Fibroblast of lung (primary cell): Measurements from ENCODE around the gene INSR. TPM values are rescaled to one million over a fixed set of nuclear protein-coding genes. Genes with fewer than 3 reads are reported as not detected.

ENCODE experiments used
- DNase-seq, 2 donors: peaks; one replicate each; pipeline versions ENCODE4 v3.0.0 to v3.0.0-alpha.2; 2010; ENCODE audit warnings: low read depth in 2 of 2
- H2AFZ ChIP-seq: 2 replicates; pipeline ENCODE4 v1.5.1; 2012; ENCODE audit warnings: low read length, control low read depth, inconsistent platforms
- H3K27ac ChIP-seq: 2 replicates; pipeline ENCODE4 v1.5.1; 2011; ENCODE audit warnings: low read length, control low read depth; ENCODE audit not compliant: insufficient read depth
- H3K27me3 ChIP-seq: 2 replicates; pipeline ENCODE4 v1.5.1; 2011; ENCODE audit warnings: mild to moderate bottlenecking, low read length; ENCODE audit not compliant: control insufficient read depth, insufficient read depth
- H3K36me3 ChIP-seq: 2 replicates; pipeline ENCODE4 v1.5.1; 2011; ENCODE audit warnings: low read length; ENCODE audit not compliant: control insufficient read depth, insufficient read depth
- H3K4me1 ChIP-seq: 2 replicates; pipeline ENCODE4 v1.5.1; 2011; ENCODE audit warnings: low read length; ENCODE audit not compliant: control insufficient read depth, insufficient read depth; ENCODE audit errors: extremely low read depth
- H3K4me2 ChIP-seq: 2 replicates; pipeline ENCODE4 v1.5.1; 2011; ENCODE audit warnings: low read length, control low read depth; ENCODE audit not compliant: insufficient read depth; ENCODE audit errors: extremely low read depth
- H3K4me3 ChIP-seq, 4 experiments: fragments of 200-600 bp in 1 of 4; sonication (generic) in 1 of 4; replicated peaks in 1 of 4; 2 replicates each; pipeline ENCODE4 v1.5.1; 2011 to 2016; ENCODE audit warnings: low read length in 4 of 4, low read depth in 3 of 4, mild to moderate bottlenecking in 3 of 4, control low read depth in 2 of 4, inconsistent platforms in 1 of 4, mixed read lengths in 1 of 4; ENCODE audit not compliant: insufficient read depth in 1 of 4; ENCODE audit errors: control extremely low read depth in 1 of 4
- H3K79me2 ChIP-seq: 2 replicates; pipeline ENCODE4 v1.5.1; 2012; ENCODE audit warnings: mild to moderate bottlenecking, low read length, inconsistent platforms; ENCODE audit not compliant: control insufficient read depth, insufficient read depth
- H3K9ac ChIP-seq: 2 replicates; pipeline ENCODE4 v1.5.1; 2011; ENCODE audit warnings: mild to moderate bottlenecking, low read length, control low read depth; ENCODE audit not compliant: insufficient read depth
- H3K9me3 ChIP-seq: 2 replicates; pipeline ENCODE4 v1.5.1; 2012; ENCODE audit warnings: low read depth, low read length; ENCODE audit not compliant: control insufficient read depth, insufficient read depth
- H4K20me1 ChIP-seq: 2 replicates; pipeline ENCODE4 v1.5.1; 2011; ENCODE audit warnings: low read length; ENCODE audit not compliant: control insufficient read depth, insufficient read depth; ENCODE audit errors: extremely low read depth
- EZH2 ChIP-seq: IDR thresholded peaks from 2 replicates; pipeline ENCODE4 v1.5.1; 2012; ENCODE audit warnings: low read length, control low read depth, mild to moderate bottlenecking; ENCODE audit errors: missing control alignments
- polyA plus RNA-seq, 2 donors: library from polyadenylated mRNA; depleted of rRNA in 1 of 2; stranded (reverse) in 1 of 2; unstranded in 1 of 2; fragments of >200 nt; gene quantifications; 2 replicates each; pipeline ENCODE4 v1.2.1, GENCODE V29; 2011 to 2012; ENCODE audit warnings: missing spikeins in 1 of 2
- total RNA-seq: library from RNA; depleted of rRNA; stranded (reverse); fragments of >200 nt; gene quantifications from 2 replicates; pipeline ENCODE4 v1.2.1, GENCODE V29; 2014
- TF ChIP-seq, protein P1 (sequence below), 2 donors: IDR thresholded peaks in 1 of 2; conservative IDR thresholded peaks in 1 of 2; 1 replicate in 1 of 2; 2 replicates in 1 of 2; pipeline ENCODE4 v1.5.1; 2011 to 2012; ENCODE audit warnings: low read length in 2 of 2, control low read depth in 1 of 2, inconsistent platforms in 1 of 2, low read depth in 1 of 2, mild to moderate bottlenecking in 1 of 2

INSR gene
- total and polyA plus RNA-seq, 2 donors (not counting 1 experiment from before 2014, with no cell fraction given), result 3.7 to 23.9 TPM

DNA sequence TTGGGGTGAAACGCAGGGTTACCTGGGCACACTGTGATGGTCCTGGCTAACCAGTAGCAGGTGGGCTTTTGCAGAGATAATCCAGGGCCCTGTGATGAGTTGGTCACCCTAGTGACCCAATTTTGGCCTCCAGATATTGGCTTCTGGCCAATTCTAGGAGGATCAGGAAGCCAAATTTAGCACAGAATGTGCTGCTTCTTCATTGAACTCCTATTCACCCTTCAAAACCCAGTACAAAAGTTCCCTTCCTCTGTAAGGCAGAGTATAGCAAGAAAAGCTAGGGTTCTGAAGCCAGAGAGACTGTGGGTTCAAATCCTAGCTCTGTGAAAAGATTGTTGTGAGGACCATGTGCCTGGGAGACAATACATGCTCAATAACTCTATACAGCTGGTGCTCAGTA, 70.8 kb downstream of the INSR start:
- no peaks in the 10 kb centered on the region for H3K9me3 ChIP-seq

DNA sequence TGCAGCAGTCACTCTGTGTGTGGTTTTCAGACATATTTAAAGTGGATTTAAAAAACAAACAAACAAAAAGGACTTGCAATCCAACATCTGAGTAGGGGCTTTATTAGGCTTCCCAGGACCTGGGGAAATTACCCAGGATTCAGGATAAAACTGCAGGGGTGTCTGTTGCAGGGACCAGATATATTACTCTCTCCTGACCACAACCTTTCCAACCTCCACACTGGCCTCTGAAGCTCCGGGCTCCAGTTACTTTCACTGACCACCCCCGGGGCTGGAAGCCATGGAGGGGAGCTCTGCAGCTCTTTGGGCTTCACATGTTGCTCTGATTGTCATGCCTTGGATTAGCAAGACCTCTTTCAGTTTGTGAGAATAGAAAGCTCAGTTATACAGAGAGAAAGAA, 75.2 kb downstream of the INSR start:
- H2AFZ ChIP-seq, result no peak overlapping the region
- no peak for DNase-seq
- no peaks in the 10 kb centered on the region for H4K20me1 ChIP-seq
- H3K27ac ChIP-seq, result no peak overlapping the region
- no peak overlapping the region for H3K9ac ChIP-seq
- H3K79me2 ChIP-seq, result no peaks in the 10 kb centered on the region
- no peak overlapping the region for H3K4me3 ChIP-seq
- H3K4me1 ChIP-seq, result no peaks in the 10 kb centered on the region
- H3K9me3 ChIP-seq, result no peaks in the 10 kb centered on the region
- H3K4me2 ChIP-seq, result no peak overlapping the region
- H3K36me3 ChIP-seq, result no peaks in the 10 kb centered on the region
- no peak for TF ChIP-seq EZH2
- TF ChIP-seq, protein P1, sequence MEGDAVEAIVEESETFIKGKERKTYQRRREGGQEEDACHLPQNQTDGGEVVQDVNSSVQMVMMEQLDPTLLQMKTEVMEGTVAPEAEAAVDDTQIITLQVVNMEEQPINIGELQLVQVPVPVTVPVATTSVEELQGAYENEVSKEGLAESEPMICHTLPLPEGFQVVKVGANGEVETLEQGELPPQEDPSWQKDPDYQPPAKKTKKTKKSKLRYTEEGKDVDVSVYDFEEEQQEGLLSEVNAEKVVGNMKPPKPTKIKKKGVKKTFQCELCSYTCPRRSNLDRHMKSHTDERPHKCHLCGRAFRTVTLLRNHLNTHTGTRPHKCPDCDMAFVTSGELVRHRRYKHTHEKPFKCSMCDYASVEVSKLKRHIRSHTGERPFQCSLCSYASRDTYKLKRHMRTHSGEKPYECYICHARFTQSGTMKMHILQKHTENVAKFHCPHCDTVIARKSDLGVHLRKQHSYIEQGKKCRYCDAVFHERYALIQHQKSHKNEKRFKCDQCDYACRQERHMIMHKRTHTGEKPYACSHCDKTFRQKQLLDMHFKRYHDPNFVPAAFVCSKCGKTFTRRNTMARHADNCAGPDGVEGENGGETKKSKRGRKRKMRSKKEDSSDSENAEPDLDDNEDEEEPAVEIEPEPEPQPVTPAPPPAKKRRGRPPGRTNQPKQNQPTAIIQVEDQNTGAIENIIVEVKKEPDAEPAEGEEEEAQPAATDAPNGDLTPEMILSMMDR (conservative IDR thresholded peaks at IDR 0.05 in 1 of 2, IDR thresholded peaks at IDR 0.05 in 1 of 2; ENCODE audit: low read depth in 1 of 2, low read length in 2 of 2), result no peak
- H3K27me3 ChIP-seq, result peaks cover 2% of the 10 kb centered on the region

More for the DNA sequence above, 70.8 kb downstream of the INSR start:
- no peaks in the 10 kb centered on the region for H3K4me1 ChIP-seq
- H3K4me2 ChIP-seq, result no peak overlapping the region
- H4K20me1 ChIP-seq, result no peaks in the 10 kb centered on the region
- TF ChIP-seq, protein P1 (conservative IDR thresholded peaks at IDR 0.05 in 1 of 2, IDR thresholded peaks at IDR 0.05 in 1 of 2; ENCODE audit: low read depth in 1 of 2, low read length in 2 of 2), result no peak
- no peak for TF ChIP-seq EZH2
- no peak overlapping the region for H2AFZ ChIP-seq
- H3K27me3 ChIP-seq, result peaks cover 2% of the 10 kb centered on the region
- DNase-seq, result no peak
- H3K27ac ChIP-seq, result no peak overlapping the region
- no peaks in the 10 kb centered on the region for H3K79me2 ChIP-seq
- H3K4me3 ChIP-seq, result no peak overlapping the region
- no peaks in the 10 kb centered on the region for H3K36me3 ChIP-seq
- no peak overlapping the region for H3K9ac ChIP-seq

DNA sequence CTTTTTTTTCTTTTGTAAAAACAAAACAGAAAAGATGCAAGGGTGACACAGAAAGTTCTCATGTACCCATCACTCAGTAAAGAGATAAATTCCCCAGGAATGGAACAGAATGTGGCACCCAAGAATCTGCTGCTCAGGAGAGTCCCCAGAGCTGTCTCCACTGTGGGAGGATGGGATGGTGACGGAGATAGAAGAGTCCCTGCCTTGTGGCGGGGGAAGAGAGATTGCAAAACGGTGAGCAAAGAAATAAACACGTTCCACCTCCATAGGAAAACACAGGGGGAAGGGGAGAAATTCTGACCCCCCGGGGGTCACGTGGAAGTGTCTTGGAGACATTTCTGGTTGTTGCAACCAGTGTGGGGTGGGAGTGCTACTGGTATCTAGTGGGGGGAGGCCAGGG, 76.4 kb downstream of the INSR start:
- TF ChIP-seq EZH2, result no peak
- TF ChIP-seq, protein P1 (conservative IDR thresholded peaks at IDR 0.05 in 1 of 2, IDR thresholded peaks at IDR 0.05 in 1 of 2; ENCODE audit: low read depth in 1 of 2, low read length in 2 of 2), result no peak
- Histone ChIP-seq H4K20me1 (no peaks in the 10 kb centered on the region), H3K4me1 (no peaks in the 10 kb centered on the region)

More for the DNA sequence above, 76.4 kb downstream of the INSR start:
- Histone ChIP-seq H3K27ac (no peak overlapping the region), H3K27me3 (no peaks in the 10 kb centered on the region), H3K4me2 (no peak overlapping the region), H2AFZ (no peak overlapping the region), H3K9me3 (no peaks in the 10 kb centered on the region), H3K36me3 (no peaks in the 10 kb centered on the region), H3K9ac (no peak overlapping the region), H3K4me3 (no peak overlapping the region), H3K79me2 (no peaks in the 10 kb centered on the region)
- DNase-seq, result no peak
